HG02870 (cell line): Measurements from ENCODE around the gene PEX10.
"Not testable (repeated sequence)": the region's sequence is repeated elsewhere in the genome, so short reads cannot be mapped to it uniquely, and the experiment has no call there.

Source experiments
- ATAC-seq: cut with Tn5 transposase; IDR thresholded peaks from one replicate; pipeline ENCODE4 v1.9.1; 2021; ENCODE audit warnings: mild to moderate bottlenecking, moderate library complexity; ENCODE audit not compliant: unreplicated experiment

Gene PEX10

GRCh38 chr1:2412395-2412772 is at the start of gene PEX10:
Gene PEX10, minus strand, starts transcription at chr1:2412564. Its CDS starts 62 bp downstream, at chr1:2412502.
- peak; percentile 75 for ATAC-seq

DNA sequence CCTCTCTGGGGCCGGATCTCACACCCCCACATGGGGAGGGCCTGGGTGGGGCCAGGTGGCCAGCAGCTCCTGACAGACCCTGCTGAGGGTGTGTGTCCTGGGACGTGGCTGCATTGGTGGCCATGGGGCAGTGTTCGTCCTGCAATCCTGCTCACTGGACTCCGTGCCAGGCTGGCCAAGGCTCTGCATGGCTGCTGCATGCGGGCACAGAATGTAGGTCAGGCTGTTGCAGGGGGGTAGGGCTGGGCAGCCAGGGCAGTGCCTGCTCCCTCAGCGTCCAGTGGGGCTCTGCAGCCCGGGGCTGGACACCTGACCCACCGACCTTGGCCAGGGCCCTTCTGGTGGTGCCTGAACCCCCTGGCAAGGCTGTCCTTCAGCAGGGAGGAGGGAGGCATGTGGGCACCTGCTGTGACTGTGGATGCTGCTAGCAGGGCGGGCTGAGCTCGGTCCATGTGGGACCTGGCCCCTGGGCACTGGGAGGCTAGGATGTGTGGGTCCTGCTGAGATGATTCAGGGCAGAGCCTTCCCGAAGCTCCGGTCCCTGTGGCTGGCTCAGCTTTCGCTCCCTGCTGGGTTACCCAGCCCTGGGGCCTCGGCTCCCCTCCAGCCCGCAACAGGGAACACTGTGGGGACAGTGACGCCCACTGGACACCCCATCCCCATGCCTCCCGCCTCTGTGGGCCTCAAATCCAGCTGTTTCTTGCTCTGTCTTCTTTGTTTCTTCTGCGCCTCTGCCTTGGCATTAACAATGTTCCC is 48.8 kb upstream of the PEX10 start:
- ATAC-seq, result no peak

- no peak for ATAC-seq
Observed at GRCh38 chr1:2460203-2460602, 47.8 kb upstream of the PEX10 start.

- no peak for ATAC-seq
Observed at GRCh38 chr1:2459757-2460156, 47.4 kb upstream of the PEX10 start.

- ATAC-seq, result not testable (repeated sequence)
Observed at GRCh38 chr1:2459102-2459753, 46.9 kb upstream of the PEX10 start.

- ATAC-seq, result no peak
Observed at GRCh38 chr1:2458687-2459086, 46.3 kb upstream of the PEX10 start.

GRCh38 chr1:2457444-2457843 is 45.1 kb upstream of the PEX10 start:
- ATAC-seq, result no peak

DNA sequence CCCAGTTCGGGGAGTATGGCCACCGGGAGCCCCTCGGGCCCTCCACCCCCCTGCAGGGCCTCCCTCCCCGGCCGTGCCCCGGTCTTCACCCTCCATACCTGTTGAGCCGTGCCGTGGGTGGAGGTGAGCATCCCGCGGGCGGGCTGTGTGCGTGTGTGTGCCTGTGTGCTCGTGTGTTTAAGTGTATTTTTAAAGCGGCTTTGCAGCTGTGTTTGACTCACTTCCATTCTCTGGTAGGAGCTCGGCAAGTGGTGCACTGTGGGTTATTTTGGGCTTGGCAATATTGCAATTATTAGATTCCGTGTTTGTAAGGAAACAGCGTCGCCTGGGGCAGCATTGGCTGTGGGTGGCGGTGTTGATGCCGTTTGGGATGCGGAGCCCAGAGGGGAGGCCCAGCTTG is 43.4 kb upstream of the PEX10 start:
- no peak for ATAC-seq

DNA sequence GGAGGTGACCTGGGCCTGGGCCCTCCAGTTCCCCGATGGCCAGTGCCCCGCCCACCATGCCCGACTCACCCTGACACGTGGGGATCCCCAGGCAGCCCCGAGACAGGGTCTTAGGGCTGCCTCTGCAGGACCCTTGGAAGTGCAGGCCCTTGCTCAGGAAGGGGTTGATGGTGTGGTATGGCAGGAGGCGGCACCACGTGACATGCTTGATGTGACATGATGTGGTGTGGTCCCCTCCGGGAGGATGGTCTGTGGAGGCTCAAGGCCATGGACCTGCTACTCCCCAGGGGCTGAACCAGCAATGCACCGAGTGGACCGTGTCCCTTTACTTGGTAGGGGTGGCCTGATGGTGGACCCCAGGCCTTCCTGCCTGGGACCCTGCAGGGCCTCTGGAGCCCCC is 41.9 kb upstream of the PEX10 start:
- no peak for ATAC-seq

GRCh38 chr1:2452932-2453315 is 40.6 kb upstream of the PEX10 start:
- no peak for ATAC-seq

DNA sequence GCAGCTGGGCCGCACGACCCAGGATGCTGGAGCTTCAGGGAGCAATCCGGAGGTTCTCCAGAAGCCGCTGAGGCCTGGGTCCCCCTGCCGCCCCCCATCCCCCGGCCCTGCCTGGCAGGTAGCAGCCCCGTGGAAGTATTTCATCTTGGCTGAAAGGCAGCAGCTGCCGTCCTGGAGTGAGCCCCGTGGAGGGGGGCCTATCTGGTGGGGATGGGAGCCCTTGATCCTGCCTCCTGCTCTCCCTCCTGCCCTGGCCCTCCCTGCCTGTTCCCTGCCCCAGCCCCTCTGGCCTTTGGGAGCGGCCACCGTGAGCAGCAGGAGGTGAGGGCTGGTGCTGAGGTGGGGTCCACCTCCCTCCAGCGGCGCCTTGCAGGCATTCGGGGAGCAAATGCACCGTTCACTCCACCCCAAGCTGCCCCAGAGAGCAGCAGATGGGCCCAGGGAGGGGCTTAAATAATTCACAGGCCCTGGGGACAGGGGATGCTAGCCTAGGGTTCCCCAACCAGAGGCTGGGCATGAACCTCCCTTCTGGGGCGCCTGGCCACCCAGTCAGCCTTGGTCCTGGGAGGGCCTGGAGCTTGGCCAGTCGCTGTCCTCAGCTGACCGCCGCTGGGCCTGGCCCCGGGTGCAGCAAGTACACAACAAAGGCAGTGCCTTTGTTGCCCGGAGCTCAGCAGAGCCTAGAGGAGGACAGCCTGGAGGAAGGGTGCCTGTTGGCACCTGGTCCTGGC is 40.0 kb upstream of the PEX10 start:
- no peak for ATAC-seq

- ATAC-seq, result no peak
Observed at GRCh38 chr1:2451741-2452140, 39.4 kb upstream of the PEX10 start.

GRCh38 chr1:2449636-2450454 is 37.5 kb upstream of the PEX10 start:
- no peak for ATAC-seq

- no peak for ATAC-seq
Observed at GRCh38 chr1:2448098-2448445, 35.7 kb upstream of the PEX10 start.

GRCh38 chr1:2447276-2448097 is 35.1 kb upstream of the PEX10 start:
- no peak for ATAC-seq

DNA sequence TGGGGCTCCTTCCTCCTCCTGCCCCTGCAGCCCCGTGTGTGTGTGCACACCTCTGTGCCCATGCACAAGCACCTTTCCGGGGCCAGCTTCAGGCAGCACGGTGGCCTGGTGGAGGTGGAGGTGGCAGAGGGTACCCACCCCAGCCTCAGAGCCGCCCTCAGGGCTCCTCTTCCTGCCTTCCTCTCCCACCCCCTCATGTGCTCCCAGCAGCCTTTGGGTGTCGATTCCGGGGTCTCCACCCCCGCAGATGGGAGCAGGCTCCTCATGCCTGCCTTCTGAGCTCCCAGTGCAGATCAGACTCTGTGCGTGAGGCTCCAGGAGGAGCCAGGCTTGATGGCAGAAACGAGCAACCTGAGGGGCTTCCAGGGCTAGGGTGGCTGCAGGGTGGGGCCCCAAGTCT is 34.5 kb upstream of the PEX10 start:
- no peak for ATAC-seq

DNA sequence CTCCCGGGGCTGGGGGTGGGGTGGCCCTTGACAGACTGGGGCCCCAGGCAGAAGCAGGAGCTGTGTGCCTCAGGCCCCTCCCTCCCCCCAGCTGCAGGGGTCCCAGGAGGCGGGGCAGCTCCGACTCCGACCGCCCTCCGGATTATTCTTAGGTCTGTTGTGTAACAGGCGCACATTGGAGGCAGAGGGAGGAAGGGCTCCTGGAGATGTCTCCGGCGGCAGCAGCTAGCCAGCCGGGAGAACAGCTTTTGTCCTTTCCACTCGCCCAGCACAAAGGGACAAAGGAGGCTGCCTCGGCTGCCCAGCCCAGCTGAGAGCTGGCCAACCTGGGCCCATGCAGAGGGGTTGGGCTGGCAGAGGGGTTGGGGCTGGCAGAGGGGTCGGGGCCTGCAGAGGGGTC is 34.0 kb upstream of the PEX10 start:
- no peak for ATAC-seq

GRCh38 chr1:2445823-2446215 is 33.5 kb upstream of the PEX10 start:
- ATAC-seq, result no peak

GRCh38 chr1:2445162-2445822 is 32.9 kb upstream of the PEX10 start:
- no peak for ATAC-seq

DNA sequence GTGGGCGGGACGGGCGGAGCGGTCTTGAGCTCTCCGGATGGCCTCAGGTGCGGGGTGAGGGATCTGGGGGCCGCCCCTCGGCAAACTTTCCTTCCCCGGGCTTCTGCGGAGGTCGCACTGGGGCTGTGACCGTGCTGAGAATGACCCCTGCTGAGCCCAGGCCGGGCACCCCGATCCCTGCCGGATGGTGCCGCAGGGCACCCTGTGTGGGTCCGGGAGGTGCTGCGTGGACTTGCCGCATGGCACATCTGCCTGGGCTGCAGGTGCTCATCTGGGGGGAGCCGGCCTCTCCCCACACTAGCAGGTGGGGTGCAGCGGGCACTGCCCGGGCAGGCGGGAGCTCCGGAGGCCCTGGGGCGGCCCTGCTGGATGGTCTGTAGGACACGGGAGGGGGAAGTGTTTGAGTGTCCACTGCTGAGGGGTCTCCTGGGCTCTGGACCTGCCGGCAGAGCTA is 31.8 kb upstream of the PEX10 start:
- ATAC-seq, result no peak
